Measurements from ENCODE around the gene AKIRIN2. TPM values are rescaled to one million over a fixed set of nuclear protein-coding genes. Genes with fewer than 3 reads are reported as not detected.

AKIRIN2 gene
- total and polyA plus RNA-seq, 8 donors: 7.3 to 20.1 (median 10.2) TPM

- 80 to 82% methylated on average over 2 of the region's 2 CpGs for WGBS, 2 donors
- H3K27me3 ChIP-seq: no peaks in the 10 kb centered on the region
- no peak overlapping the region for H3K4me3 ChIP-seq
- no peak overlapping the region for H3K27ac ChIP-seq
- intact Hi-C loops (cut with DNase I): no loop called here
- ATAC-seq (no peak), DNase-seq (no peak), FAIRE-seq (peak; percentile 66)
- no peak for TF ChIP-seq CTCF (IDR thresholded peaks at IDR 0.05)
- H3K9me3 ChIP-seq: no peaks in the 10 kb centered on the region
- H3K4me1 ChIP-seq: no peaks in the 10 kb centered on the region
- no peaks in the 10 kb centered on the region for H3K36me3 ChIP-seq
These were observed 73.6 kb downstream of the AKIRIN2 start for GRCh38 chr6:87628424-87628823.

Other genes with a start within 250 kb of the AKIRIN2 start
- gene SLC35A1, start 229.3 kb downstream of the AKIRIN2 start, total RNA-seq: 10 to 100 TPM in 1 of 6 donors, 1 to 10 TPM in 5; 5.4 to 10.2 (median 7.5) TPM
- 10 to 100 TPM in 1 of 2 donors, 1 to 10 TPM in 1; 9.8 to 15.2 TPM for gene SLC35A1, start 229.3 kb downstream of the AKIRIN2 start, polyA plus RNA-seq
- 10 to 100 TPM; 14.9 to 21.7 (median 16.4) TPM for gene RARS2, start 112.2 kb downstream of the AKIRIN2 start, total RNA-seq
- 10 to 100 TPM in 1 of 2 donors, 1 to 10 TPM in 1; 7.5 to 17.3 TPM for gene RARS2, start 112.2 kb downstream of the AKIRIN2 start, polyA plus RNA-seq
- 10 to 100 TPM in 2 of 6 donors, 1 to 10 TPM in 4; 5.5 to 11.6 (median 7.6) TPM for gene ORC3, start 112.1 kb downstream of the AKIRIN2 start, total RNA-seq
- 10 to 100 TPM in 1 of 2 donors, 1 to 10 TPM in 1; 6.7 to 11.5 TPM for gene ORC3, start 112.1 kb downstream of the AKIRIN2 start, polyA plus RNA-seq

Measured in pancreas (tissue), 10 donors.